H1 (cell line): ENCODE results near the gene SH3GL2. TPM values are rescaled to one million over a fixed set of nuclear protein-coding genes. Genes with fewer than 3 reads are reported as not detected.

Source experiments
- CTCF ChIA-PET: fragments of 300-600 bp; sonication (Branson Sonifier 250); formaldehyde crosslinking; loops from one replicate; lab custom pipeline; 2021; ENCODE audit not compliant: partially characterized antibody; lab: Charles Lee
- POLR2A ChIA-PET: fragments of 300-600 bp; sonication (Branson Sonifier 250); formaldehyde crosslinking; loops from one replicate; lab custom pipeline; 2021; ENCODE audit warnings: inconsistent platforms; ENCODE audit not compliant: partially characterized antibody; lab: Charles Lee
- DNase-seq, 2 experiments: peaks; one replicate each; pipeline versions ENCODE4 v3.0.0 to v3.0.0-alpha.2; 2010 to 2022; ENCODE audit warnings: low spot score in 2 of 2, low read depth in 1 of 2, mixed read lengths in 1 of 2
- FAIRE-seq: peaks from 2 replicates; lab custom pipeline; 2011; peaks lifted over from hg19 to GRCh38; lab: Jason Lieb, UNC
- H2AFZ ChIP-seq: 2 replicates; pipeline ENCODE4 v1.8.1; 2012; ENCODE audit warnings: low read length, inconsistent platforms
- H2AK5ac ChIP-seq: 2 replicates; pipeline ENCODE4 v1.6.1; 2013; ENCODE audit warnings: low read depth, low read length
- H2BK120ac ChIP-seq: replicated peaks from 2 replicates; pipeline ENCODE3; 2013; ENCODE audit warnings: low read depth, low read length, inconsistent platforms
- H2BK12ac ChIP-seq: 2 replicates; pipeline ENCODE4 v1.6.1; 2013; ENCODE audit warnings: low read depth, low read length
- H2BK15ac ChIP-seq: 2 replicates; pipeline ENCODE4 v1.6.1; 2013; ENCODE audit warnings: low read length
- H2BK20ac ChIP-seq: 2 replicates; pipeline ENCODE4 v1.6.1; 2013; ENCODE audit warnings: low read length
- H2BK5ac ChIP-seq: 2 replicates; pipeline ENCODE4 v1.6.1; 2013; ENCODE audit warnings: low read depth, low read length
- H3K14ac ChIP-seq: 2 replicates; pipeline ENCODE4 v1.6.1; 2013; ENCODE audit warnings: inconsistent platforms; ENCODE audit not compliant: insufficient read length
- H3K18ac ChIP-seq: 2 replicates; pipeline ENCODE4 v1.6.1; 2013; ENCODE audit warnings: low read length; ENCODE audit errors: extremely low read depth
- H3K23ac ChIP-seq: 2 replicates; pipeline ENCODE4 v1.6.1; 2013; ENCODE audit warnings: inconsistent platforms; ENCODE audit not compliant: insufficient read length
- H3K23me2 ChIP-seq: 2 replicates; pipeline ENCODE4 v1.6.1; 2013; ENCODE audit warnings: low read depth, low read length
- H3K27ac ChIP-seq: 2 replicates; pipeline ENCODE4 v1.6.1; 2011; ENCODE audit warnings: low read depth, low read length, inconsistent platforms
- H3K27me3 ChIP-seq, 4 experiments: replicated peaks in 1 of 4; 1 replicate in 1 of 4; 2 replicates in 3 of 4; pipeline versions ENCODE4 v1.6.1 to v1.8.1; 2011 to 2013; ENCODE audit warnings: low read length in 3 of 4, mild to moderate bottlenecking in 3 of 4, inconsistent platforms in 2 of 4, mixed read lengths in 2 of 4, moderate library complexity in 1 of 4; ENCODE audit not compliant: control insufficient read depth in 3 of 4, insufficient read depth in 3 of 4; ENCODE audit errors: extremely low read depth in 1 of 4
- H3K36me3 ChIP-seq, 4 experiments: 2 replicates each; pipeline versions ENCODE4 v1.6.1 to v1.8.1; 2011 to 2013; ENCODE audit warnings: mild to moderate bottlenecking in 4 of 4, low read length in 3 of 4, moderate library complexity in 2 of 4, control low read depth in 1 of 4, inconsistent platforms in 1 of 4; ENCODE audit not compliant: insufficient read depth in 4 of 4, control insufficient read depth in 2 of 4
- H3K4ac ChIP-seq: replicated peaks from 2 replicates; pipeline ENCODE3; 2013; ENCODE audit warnings: low read length, low read depth, mixed read lengths, inconsistent platforms; ENCODE audit not compliant: insufficient read length
- H3K4me1 ChIP-seq, 4 experiments: replicated peaks in 1 of 4; 1 replicate in 1 of 4; 2 replicates in 3 of 4; pipeline versions ENCODE4 v1.6.1 to v1.8.1; 2011 to 2013; ENCODE audit warnings: low read length in 3 of 4, inconsistent platforms in 2 of 4, mixed read lengths in 1 of 4; ENCODE audit not compliant: insufficient read depth in 4 of 4, control insufficient read depth in 3 of 4
- H3K4me2 ChIP-seq, 2 experiments: 2 replicates each; pipeline versions ENCODE4 v1.6.1 to v1.8.1; 2011 to 2013; ENCODE audit warnings: low read depth in 2 of 2, low read length in 2 of 2, control low read depth in 1 of 2, inconsistent platforms in 1 of 2, mild to moderate bottlenecking in 1 of 2; ENCODE audit not compliant: insufficient read depth in 1 of 2
- H3K4me3 ChIP-seq, 4 experiments: fragments of 200-600, 300-600 bp in 1 of 4; sonication (generic), shearing (Covaris generic), sonication (Bioruptor Twin) in 1 of 4; 2 replicates each; pipeline versions ENCODE4 v1.5.1 to v1.8.1; 2011 to 2016; ENCODE audit warnings: low read length in 4 of 4, low read depth in 3 of 4, control low read depth in 2 of 4, inconsistent platforms in 2 of 4, mild to moderate bottlenecking in 2 of 4, mixed read lengths in 1 of 4, moderate library complexity in 1 of 4; ENCODE audit not compliant: insufficient read depth in 2 of 4; ENCODE audit errors: extremely low read depth in 1 of 4
- H3K56ac ChIP-seq: replicated peaks from 2 replicates; pipeline ENCODE3; 2013; ENCODE audit warnings: low read depth, mild to moderate bottlenecking, mixed read lengths, low read length, inconsistent platforms; ENCODE audit not compliant: insufficient read length
- H3K79me1 ChIP-seq: 2 replicates; pipeline ENCODE4 v1.6.1; 2013; ENCODE audit warnings: low read depth, low read length, control low read depth
- H3K79me2 ChIP-seq, 2 experiments: 2 replicates each; pipeline versions ENCODE4 v1.6.1 to v1.8.1; 2012 to 2013; ENCODE audit warnings: low read length in 2 of 2, mild to moderate bottlenecking in 2 of 2, inconsistent platforms in 1 of 2; ENCODE audit not compliant: insufficient read depth in 2 of 2, control insufficient read depth in 1 of 2
- H3K9ac ChIP-seq, 4 experiments: replicated peaks in 1 of 4; 1 replicate in 1 of 4; 2 replicates in 3 of 4; pipeline versions ENCODE4 v1.6.1 to v1.8.1; 2011 to 2013; ENCODE audit warnings: low read depth in 3 of 4, low read length in 3 of 4, control low read depth in 2 of 4, mild to moderate bottlenecking in 2 of 4, moderate library complexity in 2 of 4, inconsistent platforms in 1 of 4; ENCODE audit errors: extremely low read depth in 1 of 4
- H3K9me3 ChIP-seq, 2 experiments: 2 replicates each; pipeline versions ENCODE4 v1.6.1 to v1.8.1; 2012 to 2013; ENCODE audit warnings: mild to moderate bottlenecking in 2 of 2, moderate library complexity in 2 of 2, control low read depth in 1 of 2, inconsistent platforms in 1 of 2, low read depth in 1 of 2, low read length in 1 of 2, mixed read lengths in 1 of 2; ENCODE audit not compliant: insufficient read depth in 2 of 2
- H4K20me1 ChIP-seq, 2 experiments: replicated peaks in 1 of 2; 2 replicates each; pipeline versions ENCODE3 to v1.8.1; 2011 to 2013; ENCODE audit warnings: inconsistent platforms in 2 of 2, low read length in 2 of 2, mild to moderate bottlenecking in 1 of 2; ENCODE audit not compliant: insufficient read depth in 2 of 2, control insufficient read depth in 1 of 2
- H4K5ac ChIP-seq: 2 replicates; pipeline ENCODE4 v1.6.1; 2013; ENCODE audit warnings: low read length, low read depth, mixed read lengths, inconsistent platforms; ENCODE audit not compliant: insufficient read length
- H4K8ac ChIP-seq: 2 replicates; pipeline ENCODE4 v1.8.0; 2013; ENCODE audit warnings: mild to moderate bottlenecking, moderate library complexity, low read length, inconsistent platforms; ENCODE audit not compliant: insufficient read depth; ENCODE audit errors: extremely low read depth
- H4K91ac ChIP-seq: replicated peaks from 2 replicates; pipeline ENCODE3; 2013; ENCODE audit warnings: low read length, mixed read lengths, inconsistent platforms; ENCODE audit not compliant: insufficient read length
- CHD2 ChIP-seq: IDR thresholded peaks from 2 replicates; pipeline ENCODE4 v1.6.1; 2012; ENCODE audit warnings: low read length, improper control_type of control experiment
- KDM5A ChIP-seq: fragments of 200-600 bp; IDR thresholded peaks from 2 replicates; pipeline ENCODE4 v1.7.1; 2012; ENCODE audit warnings: mild to moderate bottlenecking, low read length, inconsistent platforms, mixed read lengths
- MAFK ChIP-seq: IDR thresholded peaks from 2 replicates; pipeline ENCODE4 v1.6.1; 2012; ENCODE audit warnings: low read depth, mild to moderate bottlenecking, improper control_type of control experiment, low read length
- POU5F1 ChIP-seq: IDR thresholded peaks from 2 replicates; pipeline ENCODE4 v1.6.1; 2011; ENCODE audit warnings: low read depth, mild to moderate bottlenecking, low read length, moderate library complexity
- RNF2 ChIP-seq: fragments of 200-900, 300-1000 bp; sonication (generic); IDR thresholded peaks from 2 replicates; pipeline ENCODE4 v1.7.1; 2016; ENCODE audit warnings: borderline replicate concordance, low read depth, mild to moderate bottlenecking, antibody characterized with exemption, low read length; ENCODE audit not compliant: poor library complexity, severe bottlenecking; ENCODE audit errors: missing control alignments
- SIN3A ChIP-seq, 2 experiments: IDR thresholded peaks in 1 of 2; conservative IDR thresholded peaks in 1 of 2; 2 replicates each; pipeline ENCODE4 v1.6.1; 2011 to 2012; ENCODE audit warnings: low read length in 2 of 2, improper control_type of control experiment in 1 of 2, low read depth in 1 of 2, mild to moderate bottlenecking in 1 of 2
- SP2 ChIP-seq: IDR thresholded peaks from 2 replicates; pipeline ENCODE4 v1.6.1; 2012; ENCODE audit warnings: mild to moderate bottlenecking, low read length, inconsistent platforms
- TBP ChIP-seq: IDR thresholded peaks from 2 replicates; pipeline ENCODE4 v1.6.1; 2011; ENCODE audit warnings: low read depth, low read length, improper control_type of control experiment
- whole genome bisulfite sequencing, 2 experiments: shearing (Covaris generic) in 1 of 2; methylation state at CpG; one replicate each; pipeline versions ENCODE4 v1.1.6 to v1.1.7; 2013 to 2015; ENCODE audit warnings: low lambda C conversion rate in 2 of 2, mixed read lengths in 2 of 2, inconsistent platforms in 1 of 2, low coverage in 1 of 2, missing lambda C conversion rate in 1 of 2; ENCODE audit not compliant: insufficient replicate concordance in 2 of 2, insufficient coverage in 1 of 2, insufficient read length in 1 of 2; ENCODE audit errors: extremely low coverage in 1 of 2, missing lambda C conversion rate in 1 of 2; 5-methylcytosine and 5-hydroxymethylcytosine counted together
- polyA plus RNA-seq, 7 experiments: library from polyadenylated mRNA; depleted of rRNA in 3 of 7; stranded (reverse) in 5 of 7; unstranded in 2 of 7; fragments of >200 nt in 5 of 7; fragments of 200-250 nt in 2 of 7; gene quantifications; 1 replicate in 5 of 7; 2 replicates in 1 of 7; 4 replicates in 1 of 7; pipeline versions ENCODE4 v1.2.1 to v1.2.3, GENCODE V29; 2011 to 2013; ENCODE audit warnings: missing spikeins in 2 of 7, mixed read lengths in 2 of 7
- total RNA-seq: library from RNA; stranded (reverse); fragmentation: NEBNext Ultra II Directional; extraction: Animal tissue kit (Norgen Biotek cat#: 25700); gene quantifications from 2 replicates; pipeline ENCODE4 v1.2.1, GENCODE V29; 2021
- TF ChIP-seq, protein P1 (sequence below): IDR thresholded peaks from 2 replicates; pipeline ENCODE4 v1.6.1; 2011; ENCODE audit warnings: low read length, improper control_type of control experiment

SH3GL2 gene
- total and polyA plus RNA-seq, 2 of the 8 experiments (the other 6 are each of a cell fraction or from before 2014, with no cell fraction given): 4.7 to 5.3 TPM

DNA sequence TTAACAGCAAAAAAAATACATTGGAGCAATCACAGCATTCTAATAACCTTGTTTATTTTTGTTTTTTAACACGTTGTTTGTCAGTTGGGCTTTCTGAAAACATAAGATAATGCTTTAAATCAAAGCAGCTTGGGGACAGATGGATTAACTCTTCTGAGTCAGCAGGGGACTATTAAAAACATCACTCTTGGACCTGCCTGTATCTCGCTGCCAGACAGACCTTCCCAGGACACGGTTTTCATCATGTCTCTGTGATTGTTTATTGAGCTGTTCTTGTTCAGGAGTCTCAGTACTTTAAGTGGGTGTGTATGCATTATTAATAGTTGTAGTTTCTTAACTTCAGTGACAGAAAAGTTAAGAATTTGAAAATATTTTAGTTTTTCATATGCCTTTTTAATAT is 173.2 kb downstream of the SH3GL2 start:
- H3K23ac ChIP-seq: no peak overlapping the region
- H2BK120ac ChIP-seq: no peak overlapping the region
- no peak overlapping the region for H4K5ac ChIP-seq
- no peak overlapping the region for H4K91ac ChIP-seq
- no peaks in the 10 kb centered on the region for H4K20me1 ChIP-seq
- no peak overlapping the region for H2BK20ac ChIP-seq
- no peaks in the 10 kb centered on the region for H3K79me2 ChIP-seq
- H3K14ac ChIP-seq: no peak overlapping the region
- no peak overlapping the region for H3K4me3 ChIP-seq
- no peak overlapping the region for H2BK12ac ChIP-seq
- no peak overlapping the region for H3K56ac ChIP-seq
- H2AK5ac ChIP-seq: no peak overlapping the region
- TF ChIP-seq KDM5A (no peak), MAFK (no peak), RNF2 (no peak), POU5F1 (no peak), SP2 (no peak), SIN3A (conservative IDR thresholded peaks at IDR 0.05 in 1 of 2, IDR thresholded peaks at IDR 0.05 in 1 of 2; ENCODE audit: low read depth in 1 of 2, low read length in 2 of 2) (no peak), CHD2 (no peak), TBP (no peak)
- TF ChIP-seq, protein P1, sequence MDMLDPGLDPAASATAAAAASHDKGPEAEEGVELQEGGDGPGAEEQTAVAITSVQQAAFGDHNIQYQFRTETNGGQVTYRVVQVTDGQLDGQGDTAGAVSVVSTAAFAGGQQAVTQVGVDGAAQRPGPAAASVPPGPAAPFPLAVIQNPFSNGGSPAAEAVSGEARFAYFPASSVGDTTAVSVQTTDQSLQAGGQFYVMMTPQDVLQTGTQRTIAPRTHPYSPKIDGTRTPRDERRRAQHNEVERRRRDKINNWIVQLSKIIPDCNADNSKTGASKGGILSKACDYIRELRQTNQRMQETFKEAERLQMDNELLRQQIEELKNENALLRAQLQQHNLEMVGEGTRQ: no peak
- TF ChIP-seq, all 59 proteins: peak for 0
- POLR2A ChIA-PET: no interaction called here
- Histone ChIP-seq H3K9me3 (no peaks in the 10 kb centered on the region), H3K79me1 (no peaks in the 10 kb centered on the region), H3K36me3 (no peaks in the 10 kb centered on the region), H3K23me2 (no peaks in the 10 kb centered on the region), H3K4me2 (no peak overlapping the region), H2BK5ac (no peak overlapping the region), H2BK15ac (no peak overlapping the region), H3K4me1 (no peaks in the 10 kb centered on the region), H4K8ac (no peak overlapping the region), H3K27ac (no peak overlapping the region), H3K27me3 (no peaks in the 10 kb centered on the region), H3K18ac (no peak overlapping the region), H2AFZ (no peak overlapping the region), H3K4ac (no peak overlapping the region), H3K9ac (no peak overlapping the region)
- FAIRE-seq (no peak), DNase-seq (no peak)
- CTCF ChIA-PET: interaction anchor here (1.0 to 3.1 kb wide), 2 partner anchors 10 to 214 kb away, joined by 3 to 11 read pairs; no protein-coding TSS in a partner anchor
- 84% methylated on average over 3 of the region's 3 CpGs; no CpG with 5 or more reads in 1 of the 2 experiments for WGBS, 2 experiments
